ENCODE data around the gene NOG.

NOG gene

GRCh38 chr17:56636265-56636664 lies 42.8 kb downstream of the NOG start:
- DNase-seq (ENCODE audit: low spot score) = no peak

- DNase-seq (ENCODE audit: low spot score) = no peak
These were observed 43.8 kb downstream of the NOG start for GRCh38 chr17:56637254-56637653.

GRCh38 chr17:56638591-56639051 lies 45.1 kb downstream of the NOG start:
- DNase-seq (ENCODE audit: low spot score) = no peak

GRCh38 chr17:56639517-56639916 lies 46.0 kb downstream of the NOG start:
- no peak for DNase-seq (ENCODE audit: low spot score)

- no peak for DNase-seq (ENCODE audit: low spot score)
These were observed 46.6 kb downstream of the NOG start for GRCh38 chr17:56640116-56640515.

GRCh38 chr17:56641373-56641772 lies 47.9 kb downstream of the NOG start:
- DNase-seq (ENCODE audit: low spot score) = no peak

GRCh38 chr17:56641894-56642293 lies 48.4 kb downstream of the NOG start:
- DNase-seq (ENCODE audit: low spot score) = no peak

- DNase-seq (ENCODE audit: low spot score) = no peak
These were observed 48.9 kb downstream of the NOG start for GRCh38 chr17:56642424-56642823.

Measured in CD4-positive, alpha-beta T cell treated with Interleukin-6 at 100 ng/mL for 8 hours (primary cell).